ENCODE results near the gene SUGCT.

Gene SUGCT

DNA sequence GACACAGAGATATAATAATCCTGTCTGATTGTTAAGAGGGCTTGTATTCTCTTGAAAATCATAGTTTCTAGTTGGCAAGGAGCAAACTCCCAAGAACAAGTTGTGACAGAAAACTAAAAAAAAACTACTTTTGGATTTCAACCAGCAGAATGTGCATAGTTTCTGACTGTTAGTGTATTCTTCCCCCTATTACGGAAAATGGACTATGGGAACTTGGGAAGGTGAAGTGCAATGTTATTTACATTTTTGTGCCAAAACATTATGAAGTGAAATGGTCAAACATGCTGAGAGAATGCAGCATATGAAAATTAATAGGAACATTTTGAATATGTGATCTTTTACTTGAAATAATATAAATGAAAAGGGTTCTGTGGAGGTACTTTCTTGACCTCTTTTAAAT is 660.8 kb downstream of the SUGCT start:
- TF ChIP-seq EZH2phosphoT487 (IDR thresholded peaks at IDR 0.05; ENCODE audit: low read depth), result no peak
- TF ChIP-seq, protein P1, sequence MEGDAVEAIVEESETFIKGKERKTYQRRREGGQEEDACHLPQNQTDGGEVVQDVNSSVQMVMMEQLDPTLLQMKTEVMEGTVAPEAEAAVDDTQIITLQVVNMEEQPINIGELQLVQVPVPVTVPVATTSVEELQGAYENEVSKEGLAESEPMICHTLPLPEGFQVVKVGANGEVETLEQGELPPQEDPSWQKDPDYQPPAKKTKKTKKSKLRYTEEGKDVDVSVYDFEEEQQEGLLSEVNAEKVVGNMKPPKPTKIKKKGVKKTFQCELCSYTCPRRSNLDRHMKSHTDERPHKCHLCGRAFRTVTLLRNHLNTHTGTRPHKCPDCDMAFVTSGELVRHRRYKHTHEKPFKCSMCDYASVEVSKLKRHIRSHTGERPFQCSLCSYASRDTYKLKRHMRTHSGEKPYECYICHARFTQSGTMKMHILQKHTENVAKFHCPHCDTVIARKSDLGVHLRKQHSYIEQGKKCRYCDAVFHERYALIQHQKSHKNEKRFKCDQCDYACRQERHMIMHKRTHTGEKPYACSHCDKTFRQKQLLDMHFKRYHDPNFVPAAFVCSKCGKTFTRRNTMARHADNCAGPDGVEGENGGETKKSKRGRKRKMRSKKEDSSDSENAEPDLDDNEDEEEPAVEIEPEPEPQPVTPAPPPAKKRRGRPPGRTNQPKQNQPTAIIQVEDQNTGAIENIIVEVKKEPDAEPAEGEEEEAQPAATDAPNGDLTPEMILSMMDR (IDR thresholded peaks at IDR 0.05; ENCODE audit: low read depth, low read length), result no peak
- no peaks in the 10 kb centered on the region for H4K20me1 ChIP-seq (ENCODE audit: insufficient read depth, low read length)
- no peaks in the 10 kb centered on the region for H3K9me3 ChIP-seq (ENCODE audit: insufficient read depth, low read length)
- H3K9ac ChIP-seq (ENCODE audit: low read length), result no peak overlapping the region
- no peaks in the 10 kb centered on the region for H3K27me3 ChIP-seq (ENCODE audit: low read depth, low read length)
- no peaks in the 10 kb centered on the region for H3K36me3 ChIP-seq (replicated peaks; ENCODE audit: low read depth, low read length)
- H3K4me1 ChIP-seq (ENCODE audit: low read length), result no peaks in the 10 kb centered on the region
- H3K79me2 ChIP-seq (ENCODE audit: low read length), result no peaks in the 10 kb centered on the region
- H3K4me2 ChIP-seq (ENCODE audit: low read length), result no peak overlapping the region
- H2AFZ ChIP-seq (ENCODE audit: low read depth, low read length), result no peak overlapping the region
- H3K4me3 ChIP-seq (ENCODE audit: low read length), result no peak overlapping the region
- H3K27ac ChIP-seq (ENCODE audit: low read length), result no peak overlapping the region

DNA sequence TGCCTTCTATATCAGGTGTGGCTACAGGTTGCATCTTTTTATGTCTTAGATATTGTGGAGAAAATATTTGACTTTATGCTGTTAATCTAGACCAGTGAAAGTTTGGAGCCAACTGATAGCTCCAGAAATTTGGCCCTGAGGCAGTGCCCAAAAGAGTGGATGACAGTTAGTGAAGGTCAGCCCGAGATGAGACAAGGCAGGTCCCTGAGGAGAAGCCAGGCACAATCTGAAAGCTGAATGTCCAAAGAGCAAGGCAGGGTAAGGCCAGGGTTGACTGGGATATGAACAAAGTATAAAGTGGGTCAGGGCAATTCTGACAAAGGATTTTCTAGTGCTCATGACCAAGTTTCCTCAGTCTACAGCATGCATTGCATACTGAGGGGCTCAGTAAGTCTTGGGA is 661.9 kb downstream of the SUGCT start:
- no peak overlapping the region for H3K27ac ChIP-seq (ENCODE audit: low read length)
- no peak overlapping the region for H3K4me3 ChIP-seq (ENCODE audit: low read length)
- no peaks in the 10 kb centered on the region for H3K27me3 ChIP-seq (ENCODE audit: low read depth, low read length)
- no peaks in the 10 kb centered on the region for H3K36me3 ChIP-seq (replicated peaks; ENCODE audit: low read depth, low read length)
- H3K9ac ChIP-seq (ENCODE audit: low read length), result no peak overlapping the region
- H3K9me3 ChIP-seq (ENCODE audit: insufficient read depth, low read length), result no peaks in the 10 kb centered on the region
- no peak overlapping the region for H2AFZ ChIP-seq (ENCODE audit: low read depth, low read length)
- H3K4me1 ChIP-seq (ENCODE audit: low read length), result no peaks in the 10 kb centered on the region
- TF ChIP-seq, protein P1 (IDR thresholded peaks at IDR 0.05; ENCODE audit: low read depth, low read length), result no peak
- no peak for TF ChIP-seq EZH2phosphoT487 (IDR thresholded peaks at IDR 0.05; ENCODE audit: low read depth)
- H3K79me2 ChIP-seq (ENCODE audit: low read length), result no peaks in the 10 kb centered on the region
- H4K20me1 ChIP-seq (ENCODE audit: insufficient read depth, low read length), result no peaks in the 10 kb centered on the region
- no peak overlapping the region for H3K4me2 ChIP-seq (ENCODE audit: low read length)

DNA sequence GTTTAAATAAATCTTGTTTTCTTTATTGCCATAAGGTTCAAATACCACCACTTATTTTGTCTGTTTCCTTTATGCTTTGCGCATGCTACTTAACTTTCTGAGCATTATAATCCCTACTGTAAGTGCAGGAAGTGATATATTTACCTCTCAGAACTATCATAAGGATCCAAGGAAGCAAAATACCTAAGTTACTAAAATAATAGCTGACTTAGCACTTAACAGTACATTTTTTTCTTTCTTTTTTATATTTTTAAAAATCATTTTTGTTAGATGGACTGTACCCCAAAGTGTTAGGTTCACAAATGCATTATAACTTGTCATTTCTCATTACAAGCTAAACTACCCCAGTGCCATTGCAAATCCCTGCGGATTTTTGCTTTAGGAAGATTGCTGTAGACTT is 663.8 kb downstream of the SUGCT start:
- H4K20me1 ChIP-seq (ENCODE audit: insufficient read depth, low read length), result no peaks in the 10 kb centered on the region
- H2AFZ ChIP-seq (ENCODE audit: low read depth, low read length), result no peak overlapping the region
- H3K36me3 ChIP-seq (replicated peaks; ENCODE audit: low read depth, low read length), result no peaks in the 10 kb centered on the region
- no peaks in the 10 kb centered on the region for H3K9me3 ChIP-seq (ENCODE audit: insufficient read depth, low read length)
- no peaks in the 10 kb centered on the region for H3K4me1 ChIP-seq (ENCODE audit: low read length)
- no peak overlapping the region for H3K4me2 ChIP-seq (ENCODE audit: low read length)
- H3K79me2 ChIP-seq (ENCODE audit: low read length), result no peaks in the 10 kb centered on the region
- H3K9ac ChIP-seq (ENCODE audit: low read length), result no peak overlapping the region
- no peak overlapping the region for H3K4me3 ChIP-seq (ENCODE audit: low read length)
- H3K27me3 ChIP-seq (ENCODE audit: low read depth, low read length), result no peaks in the 10 kb centered on the region
- H3K27ac ChIP-seq (ENCODE audit: low read length), result no peak overlapping the region
- TF ChIP-seq, protein P1 (IDR thresholded peaks at IDR 0.05; ENCODE audit: low read depth, low read length), result no peak
- TF ChIP-seq EZH2phosphoT487 (IDR thresholded peaks at IDR 0.05; ENCODE audit: low read depth), result no peak

DNA sequence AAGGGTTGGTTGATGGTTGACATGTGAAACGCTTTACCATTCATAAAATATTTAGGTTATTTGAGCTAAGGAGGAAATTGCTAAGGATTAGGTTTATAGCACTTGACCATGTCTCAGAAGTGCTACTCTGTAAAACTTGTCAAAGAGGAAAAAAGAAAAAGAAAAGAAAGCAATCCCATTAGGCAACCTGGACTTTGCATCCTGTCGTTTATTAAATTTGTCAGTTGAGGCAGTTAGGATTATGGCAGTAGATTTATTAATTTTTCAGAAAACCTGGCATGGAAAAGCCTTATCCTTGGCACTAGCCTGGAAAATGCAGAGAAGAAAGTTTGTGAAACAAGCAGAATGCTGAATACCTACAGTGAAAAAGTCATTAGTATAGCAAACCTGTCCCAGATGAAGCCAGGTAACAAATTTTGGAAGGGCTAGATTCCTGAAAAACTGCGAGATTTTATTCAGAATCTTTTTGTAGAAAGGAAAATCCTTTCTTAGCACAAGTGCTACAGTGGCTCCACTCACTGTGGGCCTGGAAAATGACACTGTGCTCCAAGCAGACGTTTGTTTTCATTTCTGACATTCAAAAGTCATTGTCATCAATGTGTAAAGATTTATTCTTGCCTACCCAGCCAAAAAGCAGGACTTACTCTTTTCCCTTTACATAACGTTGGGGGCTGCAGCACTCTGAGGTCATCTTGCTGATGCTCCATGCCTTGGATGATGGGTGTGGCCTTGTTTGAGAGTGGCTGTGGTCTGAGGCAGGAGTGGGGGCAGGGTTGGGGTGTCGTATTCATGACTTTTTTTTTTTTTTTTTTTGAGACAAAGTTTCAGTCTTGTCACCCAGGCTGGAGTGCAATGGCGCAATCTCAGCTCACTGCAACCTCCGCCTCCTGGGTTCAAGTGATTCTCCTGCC is 664.9 kb downstream of the SUGCT start:
- Histone ChIP-seq H3K27ac (ENCODE audit: low read length) (no peak overlapping the region), H3K79me2 (ENCODE audit: low read length) (no peaks in the 10 kb centered on the region), H3K4me3 (ENCODE audit: low read length) (no peak overlapping the region)

More for the DNA sequence above, 664.9 kb downstream of the SUGCT start:
- no peak overlapping the region for H2AFZ ChIP-seq (ENCODE audit: low read depth, low read length)
- H3K9me3 ChIP-seq (ENCODE audit: insufficient read depth, low read length), result no peaks in the 10 kb centered on the region
- H3K9ac ChIP-seq (ENCODE audit: low read length), result no peak overlapping the region
- no peaks in the 10 kb centered on the region for H4K20me1 ChIP-seq (ENCODE audit: insufficient read depth, low read length)
- TF ChIP-seq, protein P1 (IDR thresholded peaks at IDR 0.05; ENCODE audit: low read depth, low read length), result no peak
- TF ChIP-seq EZH2phosphoT487 (IDR thresholded peaks at IDR 0.05; ENCODE audit: low read depth), result no peak
- H3K27me3 ChIP-seq (ENCODE audit: low read depth, low read length), result no peaks in the 10 kb centered on the region
- no peaks in the 10 kb centered on the region for H3K36me3 ChIP-seq (replicated peaks; ENCODE audit: low read depth, low read length)
- H3K4me1 ChIP-seq (ENCODE audit: low read length), result no peaks in the 10 kb centered on the region
- H3K4me2 ChIP-seq (ENCODE audit: low read length), result no peak overlapping the region
